Adipocyte (in vitro differentiated cells): ENCODE measurements around the gene TMEM258.

Source experiments
- DNase-seq: peaks from one replicate; pipeline ENCODE4 v3.0.0-alpha.2; 2015; ENCODE audit warnings: low read depth
- H3K27me3 ChIP-seq: replicated peaks from 2 replicates; pipeline ENCODE4 v1.7.0; 2013; ENCODE audit warnings: mild to moderate bottlenecking, low read length, moderate library complexity; ENCODE audit not compliant: control insufficient read depth, insufficient read depth
- H3K36me3 ChIP-seq: 2 replicates; pipeline ENCODE4 v1.7.0; 2013; ENCODE audit warnings: low read length, mild to moderate bottlenecking, moderate library complexity; ENCODE audit not compliant: control insufficient read depth, insufficient read depth, severe bottlenecking
- H3K4me1 ChIP-seq: 2 replicates; pipeline ENCODE4 v1.7.0; 2013; ENCODE audit warnings: mild to moderate bottlenecking, low read length, moderate library complexity; ENCODE audit not compliant: control insufficient read depth, insufficient read depth
- H3K4me3 ChIP-seq: 2 replicates; pipeline ENCODE4 v1.7.0; 2013; ENCODE audit warnings: mild to moderate bottlenecking, low read length, moderate library complexity
- H3K9ac ChIP-seq: 2 replicates; pipeline ENCODE4 v1.7.0; 2013; ENCODE audit warnings: mild to moderate bottlenecking, low read length, moderate library complexity
- H3K9me3 ChIP-seq: 2 replicates; pipeline ENCODE4 v1.7.0; 2013; ENCODE audit warnings: mild to moderate bottlenecking, low read length, moderate library complexity; ENCODE audit not compliant: control insufficient read depth

The TMEM258 gene

DNA sequence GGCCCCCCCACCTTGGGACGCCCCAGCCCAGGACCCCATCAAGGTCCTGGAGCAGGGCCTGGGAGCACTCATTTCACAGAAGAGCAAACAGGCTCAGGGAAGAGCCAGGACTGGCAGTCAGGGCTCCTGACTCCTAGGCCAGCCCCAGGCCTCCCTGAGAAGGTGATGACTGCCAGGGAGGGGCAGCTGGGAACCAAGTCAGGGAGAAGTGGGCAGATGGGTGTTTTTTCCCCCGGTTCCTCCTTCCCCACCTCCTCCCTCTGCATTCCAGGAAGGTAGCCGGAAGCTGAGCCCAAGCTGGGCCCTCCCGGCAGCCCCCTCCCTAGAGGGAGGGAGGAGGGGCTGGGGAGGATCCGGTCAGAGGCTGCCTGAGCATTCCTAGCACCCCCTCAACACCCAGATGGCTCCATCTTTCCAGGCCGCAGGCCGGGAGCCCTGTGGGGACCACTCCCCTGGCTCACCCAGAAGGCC lies 20.4 kb downstream of the TMEM258 start:
- Histone ChIP-seq H3K4me1 (no peaks in the 10 kb centered on the region), H3K4me3 (no peak overlapping the region), H3K9me3 (no peaks in the 10 kb centered on the region), H3K36me3 (no peaks in the 10 kb centered on the region), H3K27me3 (peaks cover 35% of the 10 kb centered on the region), H3K9ac (no peak overlapping the region)
- DNase-seq: no peak

DNA sequence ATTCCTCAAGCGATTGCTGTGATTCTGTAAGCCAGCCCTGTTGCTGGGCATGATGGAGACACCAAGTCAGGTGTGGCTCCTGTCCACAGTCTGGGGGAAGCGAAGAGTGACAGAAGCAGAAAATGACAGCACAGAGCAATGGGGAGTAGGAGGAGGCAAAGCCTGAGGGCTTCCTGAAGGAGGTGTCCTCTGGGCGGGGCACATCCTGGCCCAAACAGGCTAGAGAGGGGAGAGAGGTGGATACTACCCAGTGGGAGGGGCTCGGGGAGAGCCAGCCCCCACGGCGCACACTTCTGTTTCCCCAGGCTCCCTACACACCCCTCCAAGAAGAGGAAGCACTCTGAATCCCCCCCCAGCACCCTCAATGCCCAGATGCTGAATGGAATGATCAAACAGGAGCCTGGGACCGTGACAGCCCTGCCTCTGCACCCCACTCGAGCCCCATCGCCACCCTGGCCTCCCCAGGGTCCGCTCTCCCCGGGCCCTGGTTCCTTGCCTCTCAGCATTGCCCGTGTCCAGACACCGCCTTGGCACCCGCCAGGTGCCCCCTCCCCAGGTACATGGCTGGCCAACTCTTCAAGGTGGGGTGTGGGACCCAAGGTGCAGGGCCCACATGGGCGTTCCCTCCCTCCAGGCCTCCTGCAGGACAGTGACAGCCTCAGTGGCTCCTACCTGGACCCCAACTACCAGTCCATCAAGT lies 21.1 kb downstream of the TMEM258 start:
- no peak for DNase-seq
- Histone ChIP-seq H3K4me1 (no peaks in the 10 kb centered on the region), H3K4me3 (no peak overlapping the region), H3K27me3 (peaks cover 30% of the 10 kb centered on the region), H3K9ac (no peak overlapping the region), H3K9me3 (no peaks in the 10 kb centered on the region), H3K36me3 (no peaks in the 10 kb centered on the region)

DNA sequence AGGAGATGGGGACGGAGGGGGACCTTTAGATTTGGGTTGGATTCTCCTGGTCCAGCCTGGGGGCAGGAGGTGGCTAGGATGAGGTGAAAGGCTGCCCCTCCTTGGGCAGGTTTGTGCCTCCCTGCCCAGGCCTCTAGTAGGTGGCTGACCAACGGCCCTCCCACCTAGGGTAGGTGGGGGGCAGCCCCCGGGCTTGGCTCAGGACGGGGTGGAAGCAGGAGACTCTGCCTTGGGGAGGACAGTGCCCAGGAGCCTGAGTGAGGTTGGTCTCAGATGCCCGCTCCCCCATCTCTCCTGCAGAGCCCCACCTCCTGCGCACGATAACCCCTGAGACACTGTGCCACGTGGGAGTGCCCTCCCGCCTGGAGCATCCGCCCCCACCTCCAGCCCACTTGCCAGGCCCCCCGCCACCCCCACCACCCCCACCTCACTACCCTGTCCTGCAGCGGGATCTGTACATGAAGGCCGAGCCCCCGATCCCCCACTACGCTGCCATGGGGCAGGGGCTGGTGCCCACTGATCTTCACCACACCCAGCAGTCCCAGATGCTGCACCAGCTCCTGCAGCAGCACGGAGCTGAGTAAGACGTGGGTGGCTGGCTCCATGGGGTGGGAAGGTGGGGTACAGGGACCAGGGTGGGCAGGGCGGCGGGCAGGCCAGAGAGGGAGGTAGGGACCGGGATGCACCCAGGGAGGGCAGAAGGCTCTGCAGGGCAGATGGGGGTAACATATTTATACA lies 22.3 kb downstream of the TMEM258 start:
- Histone ChIP-seq H3K4me1 (no peaks in the 10 kb centered on the region), H3K9me3 (no peaks in the 10 kb centered on the region), H3K4me3 (no peak overlapping the region), H3K36me3 (no peaks in the 10 kb centered on the region), H3K9ac (no peak overlapping the region), H3K27me3 (peaks cover 18% of the 10 kb centered on the region)
- DNase-seq: no peak

DNA sequence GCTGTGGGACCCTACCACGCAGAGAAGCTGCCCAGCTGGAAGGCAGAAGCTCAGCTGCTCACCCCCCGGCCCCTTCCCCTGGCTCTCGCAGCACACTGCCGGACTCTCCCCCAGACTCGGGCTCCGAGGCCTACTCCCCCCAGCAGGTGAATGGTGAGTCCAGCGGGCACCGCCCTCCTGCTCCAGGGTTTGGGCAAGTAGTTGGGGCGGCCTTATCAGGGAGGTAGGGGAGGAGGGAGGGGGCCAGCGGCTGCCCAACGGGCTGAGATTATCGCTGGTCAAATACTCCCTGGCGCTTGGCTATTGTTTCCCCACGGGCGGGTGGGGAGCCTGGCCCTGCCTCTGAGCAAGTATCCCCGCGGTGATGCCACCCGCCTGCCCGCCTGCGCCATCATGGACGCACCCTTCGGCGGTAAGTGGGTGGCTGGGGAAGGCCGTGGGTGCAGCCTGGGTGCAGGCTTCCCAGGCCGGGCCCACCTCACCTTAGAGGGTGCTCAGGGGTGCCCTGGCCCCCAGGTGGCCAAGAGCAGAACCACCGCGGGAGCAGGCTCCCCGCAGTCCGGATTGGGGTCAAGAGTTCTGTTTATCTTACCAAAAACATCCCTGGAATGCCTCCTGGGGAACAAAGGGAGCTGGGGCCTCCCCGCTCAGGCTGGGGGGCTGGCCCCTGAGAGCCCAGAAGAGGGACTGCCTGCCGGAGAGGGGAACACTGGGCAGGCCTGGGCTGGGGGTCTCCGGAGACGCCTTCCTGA lies 23.1 kb downstream of the TMEM258 start:
- peak; percentile 49 for DNase-seq
- Histone ChIP-seq H3K9ac (no peak overlapping the region), H3K36me3 (no peaks in the 10 kb centered on the region), H3K9me3 (no peaks in the 10 kb centered on the region), H3K4me3 (no peak overlapping the region), H3K27me3 (peaks cover 20% of the 10 kb centered on the region), H3K4me1 (no peaks in the 10 kb centered on the region)

DNA sequence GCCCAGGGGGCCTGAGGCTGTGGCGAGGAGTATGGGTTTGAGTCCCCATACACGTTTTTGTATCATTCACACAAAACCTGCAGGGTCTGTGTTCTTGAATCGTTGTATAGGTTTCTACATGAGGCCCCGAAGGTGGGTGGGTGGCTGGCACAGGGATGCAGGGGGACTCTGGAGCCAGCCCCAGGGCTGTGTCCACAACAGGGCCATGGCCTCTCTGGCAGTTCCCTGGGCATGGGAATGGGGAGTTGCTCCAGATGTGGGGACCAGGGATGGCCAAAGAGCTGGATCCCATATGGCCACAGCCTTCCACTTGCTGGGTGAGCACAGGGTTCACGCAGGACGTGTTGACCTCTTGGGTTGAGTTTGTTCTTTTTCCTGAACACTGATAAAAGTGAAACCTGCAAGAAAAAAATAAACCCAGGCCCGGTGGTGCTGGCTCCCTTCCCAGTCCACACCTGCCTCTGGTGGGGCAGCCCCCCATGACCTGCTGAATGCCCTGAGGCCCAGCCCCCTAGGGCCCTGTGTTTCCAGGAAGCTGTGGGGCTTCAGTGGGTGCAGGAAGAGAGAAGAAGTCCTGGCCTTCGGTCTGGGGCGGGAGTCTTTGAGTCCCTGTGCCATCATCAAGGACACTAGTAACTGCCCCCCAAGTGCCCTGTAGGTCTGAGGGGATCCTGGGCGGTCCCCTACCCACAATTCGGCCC lies 23.9 kb downstream of the TMEM258 start:
- no peak overlapping the region for H3K9ac ChIP-seq
- H3K27me3 ChIP-seq: peaks cover 23% of the 10 kb centered on the region
- no peaks in the 10 kb centered on the region for H3K36me3 ChIP-seq
- no peaks in the 10 kb centered on the region for H3K9me3 ChIP-seq
- DNase-seq: no peak
- H3K4me1 ChIP-seq: no peaks in the 10 kb centered on the region
- H3K4me3 ChIP-seq: no peak overlapping the region

DNA sequence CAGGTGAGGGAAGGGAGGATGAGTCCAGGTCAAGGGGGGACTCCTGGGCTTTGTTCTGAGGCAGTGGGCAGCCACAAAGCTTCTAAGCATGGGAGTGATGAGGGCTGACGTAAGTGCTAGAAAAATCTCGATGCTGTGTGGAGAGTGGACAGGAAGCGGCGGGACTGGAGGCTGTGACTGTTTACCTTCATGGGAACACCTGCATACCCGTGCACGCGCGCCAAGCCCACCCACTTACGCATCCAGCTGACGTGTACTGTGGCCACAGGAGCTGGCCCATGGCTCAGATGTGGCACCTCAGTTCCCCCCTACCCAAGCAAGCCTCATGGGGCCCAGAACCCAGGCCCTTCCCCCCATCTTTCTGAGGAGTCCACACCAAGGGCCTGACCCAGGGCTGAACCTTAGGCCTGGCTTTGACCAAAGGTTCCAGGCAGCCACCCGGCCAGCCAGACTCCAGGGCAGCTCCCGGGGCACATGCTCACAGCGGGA lies 26.0 kb downstream of the TMEM258 start:
- H3K27me3 ChIP-seq: peaks cover 34% of the 10 kb centered on the region
- no peaks in the 10 kb centered on the region for H3K9me3 ChIP-seq
- DNase-seq: no peak
- no peaks in the 10 kb centered on the region for H3K36me3 ChIP-seq
- no peaks in the 10 kb centered on the region for H3K4me1 ChIP-seq
- H3K9ac ChIP-seq: no peak overlapping the region
- H3K4me3 ChIP-seq: no peak overlapping the region

DNA sequence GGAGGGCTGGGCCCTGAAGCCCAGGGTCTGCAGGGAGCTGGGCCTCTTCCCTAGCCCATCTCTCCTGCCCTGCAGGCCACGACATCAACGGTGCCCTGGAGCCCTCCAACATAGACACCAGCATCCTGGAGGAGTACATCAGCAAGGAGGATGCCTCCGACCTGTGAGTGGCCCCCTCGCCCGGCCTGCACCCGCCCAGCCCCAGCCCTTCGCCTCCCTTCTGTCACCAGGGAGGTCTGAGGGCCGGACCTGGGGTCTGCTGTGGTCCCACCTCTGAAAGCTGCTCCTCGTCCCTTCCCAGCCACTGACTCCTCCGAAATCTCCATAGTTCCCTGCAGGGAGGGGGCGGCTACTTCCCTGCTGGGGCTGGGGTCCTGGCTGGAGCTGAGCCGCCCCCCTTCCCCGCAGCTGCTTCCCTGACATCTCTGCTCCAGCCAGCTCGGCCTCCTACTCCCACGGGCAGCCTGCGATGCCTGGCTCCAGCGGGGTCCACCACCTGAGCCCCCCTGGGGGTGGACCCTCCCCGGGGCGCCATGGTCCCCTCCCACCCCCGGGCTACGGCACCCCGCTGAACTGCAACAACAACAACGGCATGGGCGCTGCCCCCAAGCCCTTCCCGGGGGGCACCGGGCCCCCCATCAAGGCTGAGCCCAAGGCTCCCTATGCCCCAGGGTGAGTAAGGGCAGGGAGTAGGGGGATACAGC lies 26.7 kb downstream of the TMEM258 start:
- Histone ChIP-seq H3K4me3 (no peak overlapping the region), H3K9ac (no peak overlapping the region), H3K9me3 (no peaks in the 10 kb centered on the region), H3K36me3 (no peaks in the 10 kb centered on the region), H3K4me1 (no peaks in the 10 kb centered on the region), H3K27me3 (peaks cover 36% of the 10 kb centered on the region)
- DNase-seq: no peak

DNA sequence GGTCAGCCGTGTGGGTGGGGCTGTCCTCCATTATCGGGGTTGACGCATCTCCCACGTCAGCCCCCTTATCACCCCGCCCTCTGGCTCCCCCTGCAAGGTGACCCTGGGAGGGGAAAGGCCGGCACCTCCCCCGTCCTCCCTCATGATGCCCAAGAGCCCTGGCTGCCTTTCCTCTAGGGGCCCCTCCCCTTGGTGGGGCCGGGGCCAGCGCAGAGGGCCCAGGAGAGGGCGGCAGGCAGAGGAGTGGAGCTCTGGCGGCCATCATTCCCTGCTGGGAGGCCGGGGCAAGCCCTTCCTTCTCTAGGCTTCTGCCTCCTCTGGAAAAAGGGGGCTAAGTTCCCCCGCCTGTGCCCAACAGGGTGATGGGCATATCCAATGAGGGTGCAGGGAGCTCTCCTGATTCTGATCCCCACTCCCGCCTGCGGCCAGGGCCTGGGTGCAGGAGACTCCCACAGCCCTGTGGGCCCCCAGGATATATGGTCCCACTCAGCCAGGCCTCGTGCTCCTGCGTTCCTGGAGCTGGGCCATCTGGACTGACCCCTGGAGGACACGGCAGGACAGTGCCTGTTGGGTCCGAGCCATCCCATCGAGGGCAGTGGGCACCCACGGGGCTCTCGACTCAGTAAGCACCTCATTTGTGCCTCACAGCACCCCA lies 27.7 kb downstream of the TMEM258 start:
- no peaks in the 10 kb centered on the region for H3K4me1 ChIP-seq
- DNase-seq: no peak
- no peak overlapping the region for H3K9ac ChIP-seq
- no peaks in the 10 kb centered on the region for H3K36me3 ChIP-seq
- no peak overlapping the region for H3K4me3 ChIP-seq
- H3K27me3 ChIP-seq: peaks cover 39% of the 10 kb centered on the region
- no peaks in the 10 kb centered on the region for H3K9me3 ChIP-seq

DNA sequence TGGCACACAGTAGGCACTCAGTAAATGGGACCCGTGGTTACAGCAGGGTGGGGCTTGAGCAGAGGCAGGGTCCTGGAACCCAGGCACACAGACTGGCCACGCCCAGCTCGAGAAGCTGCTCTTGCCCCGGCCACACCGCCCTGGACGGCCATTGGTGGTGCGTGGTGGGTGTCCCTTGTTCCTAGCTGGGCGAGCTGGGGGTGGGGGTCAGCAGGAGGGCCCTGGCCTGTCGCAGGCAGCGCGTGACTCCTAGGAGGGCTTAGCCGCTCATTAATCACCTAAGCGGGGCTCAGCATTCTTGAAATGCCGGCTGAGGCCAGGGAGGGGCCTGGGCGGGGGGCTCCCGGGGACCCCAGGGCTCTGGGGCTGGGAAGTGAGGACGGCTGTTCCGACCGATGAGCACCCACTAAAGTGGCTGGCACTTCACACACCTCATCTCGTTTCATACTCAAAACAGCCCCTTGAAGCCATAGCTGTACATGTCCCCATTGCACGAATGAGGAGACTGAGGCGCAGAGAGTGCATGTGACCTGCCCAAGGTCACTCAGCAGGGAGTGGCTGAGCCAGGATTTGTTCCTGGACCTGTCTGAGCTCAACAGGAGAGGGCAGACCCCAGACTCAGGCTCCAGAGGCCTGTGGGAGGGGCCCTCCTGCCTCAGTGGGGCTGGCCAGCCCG lies 28.3 kb downstream of the TMEM258 start:
- H3K36me3 ChIP-seq: no peaks in the 10 kb centered on the region
- H3K9me3 ChIP-seq: no peaks in the 10 kb centered on the region
- H3K4me3 ChIP-seq: no peak overlapping the region
- H3K27me3 ChIP-seq: peaks cover 37% of the 10 kb centered on the region
- H3K9ac ChIP-seq: no peak overlapping the region
- DNase-seq: no peak
- H3K4me1 ChIP-seq: no peaks in the 10 kb centered on the region

DNA sequence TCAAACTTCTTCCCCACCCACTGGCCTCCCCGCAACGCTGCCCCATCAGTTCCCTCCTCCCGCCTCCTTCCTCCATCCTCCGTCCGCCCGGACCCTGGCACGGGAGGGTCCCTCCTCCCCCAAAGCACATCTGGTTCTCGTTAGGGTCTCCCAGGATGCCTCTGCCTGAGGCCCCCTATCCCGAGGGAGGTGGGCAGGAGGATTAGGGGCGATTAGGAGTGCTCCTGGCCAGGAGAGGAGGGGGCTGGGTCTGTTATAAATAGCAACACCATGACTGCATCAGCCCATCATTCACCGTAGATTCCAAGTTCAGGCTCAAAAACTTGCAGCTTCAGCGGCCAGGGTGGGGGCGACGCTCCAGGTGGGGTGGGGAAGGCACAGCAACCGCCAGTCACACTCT lies 29.6 kb downstream of the TMEM258 start:
- H3K4me1 ChIP-seq: no peaks in the 10 kb centered on the region
- no peaks in the 10 kb centered on the region for H3K9me3 ChIP-seq
- H3K9ac ChIP-seq: no peak overlapping the region
- H3K4me3 ChIP-seq: no peak overlapping the region
- H3K36me3 ChIP-seq: no peaks in the 10 kb centered on the region
- peaks cover 37% of the 10 kb centered on the region for H3K27me3 ChIP-seq
- no peak for DNase-seq
